Nephron (organoid): ENCODE data around the gene SSBP2.
A peak's percentile ranks its signal among the peaks of the same experiment; 100 is the strongest.
"Not testable (repeated sequence)": the region's sequence is repeated elsewhere in the genome, so short reads cannot be mapped to it uniquely, and the experiment has no call there.

Source experiments
- H3K27ac Mint-ChIP-seq, 3 experiments: 2 replicates each; pipeline ENCODE4 v1.8.0; 2020; ENCODE audit warnings: mixed read lengths in 3 of 3, mild to moderate bottlenecking in 2 of 3, moderate library complexity in 1 of 3
- H3K27me3 Mint-ChIP-seq: 2 replicates; pipeline ENCODE4 v1.8.0; 2021; ENCODE audit warnings: low read depth, mild to moderate bottlenecking, moderate library complexity, mixed read lengths
- H3K36me3 Mint-ChIP-seq: 2 replicates; pipeline ENCODE4 v1.8.0; 2020; ENCODE audit warnings: low read depth, mixed read lengths
- H3K4me1 Mint-ChIP-seq: 2 replicates; pipeline ENCODE4 v1.8.0; 2020; ENCODE audit warnings: mixed read lengths
- H3K4me3 Mint-ChIP-seq, 3 experiments: 2 replicates each; pipeline ENCODE4 v1.8.0; 2020; ENCODE audit warnings: mild to moderate bottlenecking in 3 of 3, mixed read lengths in 3 of 3, moderate library complexity in 2 of 3
- H3K9me3 Mint-ChIP-seq: 2 replicates; pipeline ENCODE4 v1.8.0; 2020; ENCODE audit warnings: mixed read lengths
- TF ChIP-seq, protein P1 (sequence below), 3 experiments: fragments of 200-600 bp; sonication (generic); IDR thresholded peaks; one replicate each; pipeline ENCODE4 v1.5.0; 2021; ENCODE audit warnings: antibody characterized with exemption in 3 of 3; ENCODE audit not compliant: unreplicated experiment in 3 of 3

The SSBP2 gene

DNA sequence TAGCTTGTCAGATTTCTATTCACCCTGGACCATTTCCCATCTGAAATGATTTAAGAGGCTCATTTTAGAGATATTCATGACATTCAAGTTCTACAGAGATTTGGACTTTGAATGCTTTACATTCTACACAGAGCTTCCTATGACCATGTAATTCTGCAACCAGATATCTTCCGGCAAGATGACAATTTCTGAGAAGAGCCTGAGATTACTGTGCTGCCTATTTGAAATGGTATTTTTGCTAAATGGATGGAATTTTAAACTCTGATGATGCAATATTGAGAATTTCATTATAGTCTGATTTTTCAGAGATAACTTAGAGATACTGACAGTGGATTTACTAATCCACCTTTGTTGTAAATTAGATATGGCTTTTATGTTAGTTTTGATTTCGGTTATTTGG, 341.0 kb downstream of the SSBP2 start:
- TF ChIP-seq, protein P1, sequence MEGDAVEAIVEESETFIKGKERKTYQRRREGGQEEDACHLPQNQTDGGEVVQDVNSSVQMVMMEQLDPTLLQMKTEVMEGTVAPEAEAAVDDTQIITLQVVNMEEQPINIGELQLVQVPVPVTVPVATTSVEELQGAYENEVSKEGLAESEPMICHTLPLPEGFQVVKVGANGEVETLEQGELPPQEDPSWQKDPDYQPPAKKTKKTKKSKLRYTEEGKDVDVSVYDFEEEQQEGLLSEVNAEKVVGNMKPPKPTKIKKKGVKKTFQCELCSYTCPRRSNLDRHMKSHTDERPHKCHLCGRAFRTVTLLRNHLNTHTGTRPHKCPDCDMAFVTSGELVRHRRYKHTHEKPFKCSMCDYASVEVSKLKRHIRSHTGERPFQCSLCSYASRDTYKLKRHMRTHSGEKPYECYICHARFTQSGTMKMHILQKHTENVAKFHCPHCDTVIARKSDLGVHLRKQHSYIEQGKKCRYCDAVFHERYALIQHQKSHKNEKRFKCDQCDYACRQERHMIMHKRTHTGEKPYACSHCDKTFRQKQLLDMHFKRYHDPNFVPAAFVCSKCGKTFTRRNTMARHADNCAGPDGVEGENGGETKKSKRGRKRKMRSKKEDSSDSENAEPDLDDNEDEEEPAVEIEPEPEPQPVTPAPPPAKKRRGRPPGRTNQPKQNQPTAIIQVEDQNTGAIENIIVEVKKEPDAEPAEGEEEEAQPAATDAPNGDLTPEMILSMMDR (IDR thresholded peaks at IDR 0.05; ENCODE audit: unreplicated experiment in 3 of 3), result no peak
- no peaks in the 10 kb centered on the region for H3K9me3 Mint-ChIP-seq
- no peaks in the 10 kb centered on the region for H3K27me3 Mint-ChIP-seq
- H3K27ac Mint-ChIP-seq, result peak overlapping the region; percentile 11 to 67 (median 22)
- H3K36me3 Mint-ChIP-seq, result peaks cover 14% of the 10 kb centered on the region
- no peak overlapping the region for H3K4me3 Mint-ChIP-seq
- peaks cover 13% of the 10 kb centered on the region for H3K4me1 Mint-ChIP-seq

DNA sequence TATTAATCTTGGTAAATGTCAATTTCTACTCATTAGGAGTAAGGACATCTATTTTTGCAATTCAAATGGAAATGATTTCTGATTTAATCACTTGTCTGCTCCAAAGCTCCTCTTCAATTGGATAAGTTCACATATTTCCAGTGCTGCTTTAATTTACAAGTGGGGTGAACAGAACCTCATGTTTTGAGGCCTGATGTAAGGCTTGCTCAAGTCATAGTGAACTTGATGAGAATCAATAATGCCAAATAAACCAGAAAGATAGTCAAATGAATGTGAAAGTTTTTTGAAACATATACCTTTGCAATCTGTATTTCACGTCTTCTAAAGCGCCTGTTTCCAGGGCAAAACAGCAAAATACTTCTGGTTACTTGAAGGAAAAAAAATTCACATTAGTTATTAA, 341.5 kb downstream of the SSBP2 start:
- no peak overlapping the region for H3K4me3 Mint-ChIP-seq
- H3K27me3 Mint-ChIP-seq, result no peaks in the 10 kb centered on the region
- H3K27ac Mint-ChIP-seq, result peak overlapping the region in 2 of 3 experiments; percentile 25 to 67
- TF ChIP-seq, protein P1 (IDR thresholded peaks at IDR 0.05; ENCODE audit: unreplicated experiment in 3 of 3), result no peak
- peaks cover 13% of the 10 kb centered on the region for H3K4me1 Mint-ChIP-seq
- no peaks in the 10 kb centered on the region for H3K9me3 Mint-ChIP-seq
- peaks cover 11% of the 10 kb centered on the region for H3K36me3 Mint-ChIP-seq

DNA sequence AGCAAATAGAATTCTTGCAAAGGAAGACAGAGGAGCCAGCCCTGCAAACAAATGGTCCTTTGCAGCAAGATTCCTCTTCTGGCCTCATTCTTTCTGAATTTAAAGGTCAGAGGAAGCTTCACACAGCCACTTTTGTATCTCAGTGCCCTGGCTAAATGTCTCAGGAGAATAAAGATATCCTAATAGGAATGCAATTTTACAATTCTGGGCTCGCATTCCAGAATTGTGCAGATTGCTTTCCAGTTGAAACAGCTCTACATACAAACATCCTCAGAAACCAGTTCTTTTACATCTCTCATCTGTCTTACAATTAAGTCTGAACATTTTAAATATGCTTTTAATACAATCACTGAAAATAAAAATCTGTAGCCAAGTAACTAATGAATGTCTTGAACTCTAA, 342.4 kb downstream of the SSBP2 start:
- no peak overlapping the region for H3K4me3 Mint-ChIP-seq
- no peaks in the 10 kb centered on the region for H3K27me3 Mint-ChIP-seq
- peaks cover 11% of the 10 kb centered on the region for H3K36me3 Mint-ChIP-seq
- H3K4me1 Mint-ChIP-seq, result peaks cover 13% of the 10 kb centered on the region
- H3K9me3 Mint-ChIP-seq, result no peaks in the 10 kb centered on the region
- TF ChIP-seq, protein P1 (IDR thresholded peaks at IDR 0.05; ENCODE audit: unreplicated experiment in 3 of 3), result no peak
- H3K27ac Mint-ChIP-seq, result peak overlapping the region in 1 of 3 experiments; percentile 25

DNA sequence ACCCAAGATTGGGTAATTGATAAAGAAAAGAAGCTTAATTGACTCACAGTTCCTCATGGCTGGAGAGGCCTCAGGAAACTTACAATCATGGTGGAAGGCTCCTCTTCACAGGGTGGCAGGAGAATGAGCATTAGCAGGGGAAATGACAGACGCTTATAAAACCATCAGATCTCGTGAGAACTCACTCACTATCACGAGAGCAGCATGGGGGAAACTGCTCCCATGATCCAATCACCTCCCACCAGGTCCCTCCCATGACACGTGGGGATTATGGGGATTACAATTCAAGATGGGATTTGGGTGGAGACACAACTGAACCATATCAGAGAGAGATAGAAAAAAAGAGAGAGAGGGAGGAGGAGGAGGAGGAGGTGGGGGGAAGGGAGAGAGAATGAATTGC, 343.1 kb downstream of the SSBP2 start:
- peaks cover 13% of the 10 kb centered on the region for H3K4me1 Mint-ChIP-seq
- not testable (repeated sequence) for H3K4me3 Mint-ChIP-seq, H3K27ac Mint-ChIP-seq, H3K27me3 Mint-ChIP-seq, H3K9me3 Mint-ChIP-seq
- peaks cover 11% of the 10 kb centered on the region for H3K36me3 Mint-ChIP-seq

DNA sequence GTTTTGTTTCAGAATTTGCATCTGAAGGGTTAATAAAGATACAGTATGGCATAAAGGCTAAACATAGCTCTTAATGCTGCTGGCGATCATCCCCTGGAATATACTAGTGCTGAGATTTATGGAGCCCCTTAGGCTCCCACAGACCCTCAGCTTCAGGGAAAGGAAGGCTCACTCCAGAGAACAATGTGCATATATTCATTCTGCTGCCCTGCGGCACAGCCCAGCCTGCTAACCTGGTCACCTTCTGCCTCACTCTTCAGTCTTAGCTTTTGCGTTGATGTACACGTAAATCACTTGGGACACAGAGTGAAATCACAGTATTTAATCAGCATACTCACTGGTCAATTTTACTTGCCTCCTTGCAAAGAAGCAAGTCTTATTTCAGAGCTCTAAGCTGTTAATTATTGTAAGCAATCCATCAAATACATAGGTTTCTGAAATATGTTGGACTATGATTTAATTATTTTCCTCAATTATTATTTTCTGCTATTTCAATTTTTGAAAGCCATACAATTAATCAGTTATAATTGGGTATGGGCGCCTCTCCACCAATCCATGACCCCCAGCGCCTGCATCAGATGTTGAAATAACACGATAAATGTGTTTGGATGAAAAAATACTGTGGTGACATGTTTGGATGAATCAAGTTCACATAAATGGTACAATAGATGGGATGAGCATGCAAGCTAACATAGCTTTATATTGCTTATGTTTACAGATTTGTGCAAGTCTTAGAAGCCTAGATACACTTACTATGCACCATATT, 345.6 kb downstream of the SSBP2 start:
- no peak overlapping the region for H3K4me3 Mint-ChIP-seq
- H3K4me1 Mint-ChIP-seq, result peaks cover 13% of the 10 kb centered on the region
- TF ChIP-seq, protein P1 (IDR thresholded peaks at IDR 0.05; ENCODE audit: unreplicated experiment in 3 of 3), result no peak
- peaks cover 11% of the 10 kb centered on the region for H3K36me3 Mint-ChIP-seq
- H3K27me3 Mint-ChIP-seq, result no peaks in the 10 kb centered on the region
- H3K27ac Mint-ChIP-seq, result no peak overlapping the region
- H3K9me3 Mint-ChIP-seq, result no peaks in the 10 kb centered on the region

DNA sequence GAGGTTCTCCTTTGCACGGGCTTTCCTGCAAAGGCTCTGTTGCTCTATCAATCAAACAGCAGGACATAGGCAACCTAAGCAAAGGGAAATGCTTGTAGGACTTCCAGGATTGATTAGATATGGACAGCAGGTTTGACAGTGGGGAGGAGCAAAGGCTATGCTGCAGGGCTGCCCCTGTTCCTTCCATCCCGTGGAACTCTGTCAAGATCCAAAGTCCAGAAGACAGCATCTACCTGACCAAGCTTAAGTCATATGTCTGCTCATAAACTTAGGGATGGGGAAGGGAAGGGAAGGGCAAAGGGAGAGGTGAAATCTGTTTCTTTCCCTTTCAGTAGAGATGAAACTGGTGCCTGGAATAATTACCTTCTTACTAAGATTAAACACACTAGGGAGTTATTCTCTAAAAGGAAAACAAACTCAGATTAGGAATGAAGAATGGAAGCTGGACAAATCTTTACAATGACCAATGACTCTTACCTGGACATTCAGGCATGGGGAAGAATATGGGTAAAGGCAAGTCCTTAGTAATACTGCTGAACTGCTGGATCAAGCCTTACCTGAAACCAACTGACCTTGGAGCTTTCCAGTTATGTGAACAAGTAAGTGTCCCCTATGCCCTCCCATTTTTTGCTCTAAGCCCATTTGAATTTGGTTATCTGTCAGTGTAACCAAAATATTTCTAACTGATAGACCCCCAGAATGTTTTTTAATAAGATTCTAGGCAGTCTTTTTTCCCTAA, 348.5 kb downstream of the SSBP2 start:
- peaks cover 5% of the 10 kb centered on the region for H3K36me3 Mint-ChIP-seq
- H3K27ac Mint-ChIP-seq, result no peak overlapping the region
- no peak overlapping the region for H3K4me3 Mint-ChIP-seq
- H3K4me1 Mint-ChIP-seq, result no peaks in the 10 kb centered on the region
- no peaks in the 10 kb centered on the region for H3K9me3 Mint-ChIP-seq
- TF ChIP-seq, protein P1 (IDR thresholded peaks at IDR 0.05; ENCODE audit: unreplicated experiment in 3 of 3), result no peak
- H3K27me3 Mint-ChIP-seq, result no peaks in the 10 kb centered on the region
